HG03139 (cell line): ENCODE results near the gene ZNF83.
A peak's percentile ranks its signal among the peaks of the same experiment; 100 is the strongest.
"Not testable (repeated sequence)": the region's sequence is repeated elsewhere in the genome, so short reads cannot be mapped to it uniquely, and the experiment has no call there.

ENCODE experiments used
- ATAC-seq: cut with Tn5 transposase; IDR thresholded peaks from one replicate; pipeline ENCODE4 v1.9.1; 2021; ENCODE audit not compliant: unreplicated experiment

Gene ZNF83

DNA sequence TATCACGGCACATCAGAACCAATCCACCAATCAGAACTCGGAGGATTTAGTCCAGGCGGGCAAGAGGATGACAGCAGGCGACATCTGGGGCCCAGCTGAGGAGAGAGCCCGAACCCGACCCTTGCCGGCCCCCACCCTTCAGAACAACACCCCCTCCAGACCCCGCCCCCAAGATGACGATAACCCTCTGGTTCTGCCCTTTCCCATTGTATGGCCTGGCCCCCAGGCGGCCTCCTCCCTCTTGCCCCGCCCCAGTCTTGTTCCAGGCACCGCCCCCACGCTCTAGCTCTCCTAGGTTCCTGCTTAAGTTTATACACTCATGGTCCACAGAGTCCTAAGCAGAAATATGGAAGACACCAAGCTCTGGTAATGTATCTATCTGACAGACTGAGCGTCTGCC lies 2.8 kb upstream of the ZNF83 start:
- no peak for ATAC-seq

- no peak for ATAC-seq
Observed at GRCh38 chr19:52639996-52640395, 1.8 kb upstream of the ZNF83 start.

DNA sequence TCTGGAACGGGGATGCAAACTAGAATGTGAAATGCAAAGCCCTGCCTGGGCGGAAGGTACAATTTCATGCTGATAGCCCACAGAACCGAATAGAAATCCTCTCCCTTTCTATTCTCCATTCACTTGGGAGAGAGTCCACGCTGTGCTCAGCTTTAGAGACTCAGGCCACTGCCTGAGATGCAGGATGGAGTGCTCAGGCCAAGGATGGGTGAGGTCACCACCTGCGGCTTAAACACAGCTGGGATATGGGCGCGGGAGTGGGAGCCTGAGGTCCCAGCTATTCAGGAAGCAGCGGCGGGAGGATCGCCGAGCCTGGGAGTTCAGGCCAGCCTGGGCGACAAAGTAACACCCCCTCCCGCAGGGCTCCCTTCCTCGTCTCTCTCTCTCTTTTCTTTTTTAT lies 446 bp upstream of the ZNF83 start:
- peak; percentile 7 for ATAC-seq

DNA sequence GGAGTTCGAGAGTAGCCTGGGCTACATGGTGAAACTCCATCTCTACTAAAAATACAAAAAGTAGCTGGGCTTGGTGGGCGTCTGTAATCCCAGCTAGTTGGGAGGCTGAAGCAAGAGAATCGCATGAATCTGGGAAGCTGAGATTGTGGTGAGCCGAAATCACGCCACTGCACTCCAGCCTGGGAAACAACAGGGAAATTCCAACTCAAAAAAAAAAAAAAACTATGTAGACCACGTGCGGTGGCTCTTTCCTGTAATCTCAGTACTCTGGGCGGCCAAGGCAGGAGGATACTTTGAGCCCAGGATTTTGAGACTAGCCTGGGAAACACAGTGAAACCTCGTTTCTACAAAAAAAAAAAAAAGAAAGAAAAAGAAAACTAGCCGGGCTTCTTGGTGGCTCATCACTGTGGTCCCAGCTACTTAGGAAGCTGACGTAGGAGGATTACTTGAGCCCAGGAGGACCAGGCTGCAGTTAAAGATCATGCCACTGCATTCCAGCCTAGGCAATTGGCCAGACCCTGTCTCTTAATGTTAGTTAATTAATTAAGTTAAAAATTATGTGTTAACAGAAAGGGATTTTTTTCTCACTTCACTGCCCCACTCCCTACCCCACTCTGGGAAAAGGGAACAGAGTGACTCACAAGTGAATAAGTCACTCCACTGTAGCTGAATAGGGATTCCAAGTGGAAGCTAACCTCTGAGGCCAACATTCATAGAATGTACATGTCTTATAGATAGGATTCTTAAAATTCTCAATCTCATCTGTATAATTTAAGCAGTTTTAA lies 2.2 kb downstream of the ZNF83 start:
- no peak for ATAC-seq

- not testable (repeated sequence) for ATAC-seq
Observed at GRCh38 chr19:52627441-52627840, 10.7 kb downstream of the ZNF83 start.

- ATAC-seq: no peak
Observed at GRCh38 chr19:52626915-52627314, 11.2 kb downstream of the ZNF83 start.

DNA sequence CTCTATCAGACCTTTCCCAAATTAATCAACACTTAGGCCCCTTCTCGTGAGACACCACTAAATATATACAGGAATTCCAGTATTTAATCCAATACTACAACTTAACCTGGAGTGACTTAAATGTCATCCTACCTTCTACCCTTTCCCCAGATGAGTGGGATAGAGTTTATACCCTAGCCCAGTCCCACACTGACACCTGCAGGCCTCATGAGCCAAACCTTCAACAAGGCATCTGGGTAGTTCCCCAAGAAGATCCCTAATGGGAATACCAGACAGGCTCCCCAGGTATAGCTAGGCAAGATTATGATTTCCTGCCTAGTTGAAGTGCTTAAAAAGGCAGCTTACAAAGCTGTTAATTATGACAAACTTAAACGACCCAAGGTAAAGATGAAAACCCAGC lies 15.9 kb downstream of the ZNF83 start:
- no peak for ATAC-seq

GRCh38 chr19:52621376-52621775 lies 16.8 kb downstream of the ZNF83 start:
- no peak for ATAC-seq

- ATAC-seq: no peak
Observed at GRCh38 chr19:52613299-52613906, 24.8 kb downstream of the ZNF83 start.

DNA sequence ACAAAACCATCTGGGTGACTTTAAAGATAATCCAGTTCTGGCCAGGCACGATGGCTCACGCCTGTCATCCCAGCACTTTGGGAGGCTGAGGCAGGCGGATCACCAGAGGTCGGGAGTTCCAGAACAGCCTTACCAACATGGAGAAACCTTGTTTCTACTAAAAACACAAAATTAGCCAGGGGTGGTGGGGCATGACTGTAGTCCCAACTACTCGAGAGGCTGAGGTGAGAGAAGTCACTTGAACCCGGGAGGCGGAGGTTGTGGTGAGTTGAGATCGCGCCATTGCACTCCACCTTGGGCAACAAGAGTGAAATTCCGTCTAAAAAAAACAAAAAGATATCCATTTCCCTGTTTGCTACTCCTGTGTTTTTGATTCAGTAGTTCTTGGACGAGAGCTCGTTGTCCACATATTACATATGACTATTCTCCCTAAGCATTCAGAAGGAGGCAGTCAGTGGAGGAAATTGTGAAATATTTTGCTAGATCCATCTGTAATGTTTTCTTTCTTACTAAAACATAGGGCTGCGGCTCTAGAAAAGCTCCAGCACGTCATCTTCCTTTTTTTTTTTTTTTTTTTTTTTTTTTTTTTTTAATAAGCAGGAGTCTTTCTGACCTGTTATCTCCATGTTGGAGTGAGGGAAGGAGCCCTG lies 34.5 kb downstream of the ZNF83 start:
- no peak for ATAC-seq

DNA sequence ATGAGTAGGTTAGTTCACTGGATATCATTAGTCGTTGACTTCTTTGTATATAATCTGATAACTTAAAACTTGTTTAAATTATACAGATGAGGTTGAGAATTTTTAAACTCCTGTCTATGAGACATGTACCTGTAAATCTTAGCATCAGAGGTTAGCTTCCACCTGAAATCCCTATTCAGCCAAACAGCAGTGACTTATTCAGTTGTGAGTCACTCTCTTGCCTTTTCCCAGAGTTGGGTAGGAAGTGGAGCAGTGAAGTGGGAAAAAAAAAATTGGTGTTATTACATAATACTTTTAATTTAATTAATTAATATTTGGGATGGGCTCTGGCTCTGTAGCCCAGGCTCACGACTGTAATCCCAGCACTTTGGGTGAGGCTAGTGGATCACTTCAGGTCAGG lies 35.2 kb downstream of the ZNF83 start:
- ATAC-seq: no peak

- not testable (repeated sequence) for ATAC-seq
Observed at GRCh38 chr19:52601974-52602366, 36.2 kb downstream of the ZNF83 start.

- ATAC-seq: peak; percentile 95
Observed at GRCh38 chr19:52601025-52601973, 36.9 kb downstream of the ZNF83 start.

DNA sequence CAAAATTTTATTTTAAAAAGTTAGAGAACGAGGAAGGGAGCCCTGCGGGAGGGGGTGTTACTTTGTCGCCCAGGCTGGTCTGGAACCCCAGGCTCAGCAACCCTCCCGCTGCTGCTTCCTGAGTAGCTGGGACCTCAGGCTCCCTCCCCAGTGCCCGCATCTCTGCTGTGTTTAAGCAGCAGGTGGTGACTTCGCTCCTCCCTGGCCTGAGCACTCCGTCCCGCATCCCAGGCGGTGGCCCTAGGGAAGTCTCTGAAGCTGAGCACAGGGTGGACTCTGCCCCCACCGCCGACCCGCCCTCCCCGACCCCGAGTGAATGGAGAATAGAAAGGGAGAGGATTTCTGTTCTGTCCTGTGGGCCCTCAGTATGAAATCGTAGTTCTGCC lies 37.5 kb downstream of the ZNF83 start:
- ATAC-seq: no peak

GRCh38 chr19:52599241-52599640 lies 38.9 kb downstream of the ZNF83 start:
- no peak for ATAC-seq

- not testable (repeated sequence) for ATAC-seq
Observed at GRCh38 chr19:52593441-52593840, 44.7 kb downstream of the ZNF83 start.

DNA sequence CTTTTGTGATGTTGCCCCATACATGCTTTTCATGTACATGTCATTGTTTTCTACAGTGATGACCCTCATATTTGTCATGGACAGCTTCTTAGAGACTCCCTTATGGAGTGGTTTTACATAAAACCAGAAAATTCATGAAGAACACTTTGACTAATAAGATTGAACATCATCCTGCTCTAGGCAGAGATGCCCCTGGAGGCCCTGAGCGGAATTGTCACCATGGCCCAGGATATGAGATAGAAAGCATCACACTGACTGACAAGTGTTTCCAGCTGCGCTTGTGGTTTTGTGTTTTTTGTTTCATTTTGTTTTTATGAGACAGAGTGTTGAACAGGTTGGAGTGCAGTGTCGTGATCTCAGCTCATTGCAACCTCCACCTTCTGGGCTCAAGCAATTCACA lies 45.9 kb downstream of the ZNF83 start:
- no peak for ATAC-seq

- no peak for ATAC-seq
Observed at GRCh38 chr19:52590728-52591127, 47.4 kb downstream of the ZNF83 start.

DNA sequence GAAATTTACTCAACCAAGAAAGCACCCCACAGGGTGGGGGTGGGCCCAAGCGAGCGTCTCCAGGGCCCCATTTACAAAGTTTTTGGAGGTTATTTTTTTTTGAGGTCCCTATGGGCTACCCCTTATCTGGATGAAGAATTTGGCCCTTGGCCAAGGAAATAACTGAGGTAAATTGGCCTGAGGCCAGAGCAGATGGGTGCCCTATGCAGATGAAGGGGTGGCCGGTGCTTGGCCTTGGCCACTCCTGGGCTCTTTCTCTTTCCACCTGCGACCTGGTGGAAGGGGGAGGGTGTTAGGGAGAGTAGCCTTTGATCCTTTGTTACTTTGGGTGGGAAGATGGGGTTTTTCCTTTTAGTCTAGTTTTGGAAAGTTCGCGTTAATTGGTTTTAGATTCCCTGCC lies 52.6 kb downstream of the ZNF83 start:
- no peak for ATAC-seq

DNA sequence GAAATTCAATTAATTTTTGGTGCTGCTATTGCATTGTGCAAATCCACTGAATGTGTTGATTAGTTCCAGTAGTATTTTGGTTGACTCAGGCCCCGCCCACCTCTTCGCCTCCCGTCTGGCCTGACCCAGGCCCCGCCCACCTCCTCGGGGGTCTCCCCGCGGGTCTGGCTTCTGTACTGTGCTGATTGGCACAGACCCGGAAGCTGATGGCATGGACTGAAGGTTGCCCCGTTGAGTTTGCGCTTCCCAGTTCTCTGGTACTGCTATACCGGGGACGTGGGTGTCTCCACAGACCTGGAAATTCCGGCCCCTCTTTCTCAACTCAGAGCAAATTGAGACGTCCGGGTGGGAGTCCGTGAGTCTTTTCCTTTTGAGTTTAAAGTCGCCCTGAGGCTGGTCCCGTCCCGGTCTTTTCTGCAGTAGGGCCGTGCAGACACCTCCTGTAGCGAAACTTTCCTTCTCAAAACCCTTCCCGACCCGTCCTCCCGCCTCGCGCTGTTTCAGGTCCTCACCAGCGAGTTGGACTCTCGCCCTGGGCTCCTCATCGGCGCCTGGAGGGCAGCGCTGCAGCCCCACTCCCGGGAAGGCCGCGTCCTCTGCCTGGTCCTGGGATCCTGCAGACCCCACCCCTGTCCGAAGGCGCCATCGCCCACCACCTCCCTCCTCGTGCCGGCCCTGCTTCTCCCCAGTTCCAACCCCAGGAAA lies 53.3 kb downstream of the ZNF83 start:
- no peak for ATAC-seq
